Nephron progenitor cell (in vitro differentiated cells): ENCODE data around the gene PSG6.
"Not testable (repeated sequence)": the region's sequence is repeated elsewhere in the genome, so short reads cannot be mapped to it uniquely, and the experiment has no call there.

Source experiments
- DNase-seq: peaks from one replicate; pipeline ENCODE4 v3.0.0; 2021
- H3K27ac Mint-ChIP-seq: 2 replicates; pipeline ENCODE4 v1.8.0; 2021; ENCODE audit warnings: mild to moderate bottlenecking, moderate library complexity, mixed read lengths
- H3K27me3 Mint-ChIP-seq: 2 replicates; pipeline ENCODE4 v1.8.0; 2021; ENCODE audit warnings: mild to moderate bottlenecking, low read depth, mixed read lengths; ENCODE audit not compliant: poor library complexity
- H3K36me3 Mint-ChIP-seq: 2 replicates; pipeline ENCODE4 v1.8.0; 2021; ENCODE audit warnings: low read depth, mixed read lengths
- H3K4me1 Mint-ChIP-seq: 2 replicates; pipeline ENCODE4 v1.8.0; 2021; ENCODE audit warnings: mixed read lengths
- H3K4me3 Mint-ChIP-seq: 2 replicates; pipeline ENCODE4 v1.8.0; 2021; ENCODE audit warnings: mild to moderate bottlenecking, moderate library complexity, mixed read lengths
- H3K9me3 Mint-ChIP-seq: 2 replicates; pipeline ENCODE4 v1.8.0; 2021; ENCODE audit warnings: mild to moderate bottlenecking, moderate library complexity, mixed read lengths
- CTCF ChIP-seq: fragments of 200-600 bp; sonication (generic); IDR thresholded peaks from 2 replicates; pipeline ENCODE4 v1.5.0; 2021; ENCODE audit warnings: antibody characterized with exemption

PSG6 gene

GRCh38 chr19:42900561-42900960 lies 17.1 kb downstream of the PSG6 start:
- not testable (repeated sequence) for H3K4me3 Mint-ChIP-seq, H3K27ac Mint-ChIP-seq, H3K4me1 Mint-ChIP-seq, H3K36me3 Mint-ChIP-seq, H3K27me3 Mint-ChIP-seq, DNase-seq
- H3K9me3 Mint-ChIP-seq = peaks cover 86% of the 10 kb centered on the region

GRCh38 chr19:42899674-42900073 lies 18.0 kb downstream of the PSG6 start:
- H3K4me3 Mint-ChIP-seq, H3K36me3 Mint-ChIP-seq, H3K4me1 Mint-ChIP-seq, DNase-seq, H3K27me3 Mint-ChIP-seq, H3K27ac Mint-ChIP-seq: not testable (repeated sequence)
- H3K9me3 Mint-ChIP-seq = peaks cover 84% of the 10 kb centered on the region

GRCh38 chr19:42899110-42899509 lies 18.6 kb downstream of the PSG6 start:
- DNase-seq, H3K4me1 Mint-ChIP-seq, H3K4me3 Mint-ChIP-seq, H3K27ac Mint-ChIP-seq, H3K27me3 Mint-ChIP-seq, H3K36me3 Mint-ChIP-seq: not testable (repeated sequence)
- peaks cover 85% of the 10 kb centered on the region for H3K9me3 Mint-ChIP-seq

- H3K9me3 Mint-ChIP-seq = peaks cover 82% of the 10 kb centered on the region
- not testable (repeated sequence) for H3K4me1 Mint-ChIP-seq, H3K27ac Mint-ChIP-seq, H3K36me3 Mint-ChIP-seq, H3K4me3 Mint-ChIP-seq, H3K27me3 Mint-ChIP-seq, DNase-seq
Observed at GRCh38 chr19:42898656-42899055, 19.0 kb downstream of the PSG6 start.

- DNase-seq, H3K4me3 Mint-ChIP-seq, H3K36me3 Mint-ChIP-seq, H3K27ac Mint-ChIP-seq, H3K27me3 Mint-ChIP-seq, H3K4me1 Mint-ChIP-seq: not testable (repeated sequence)
- peaks cover 84% of the 10 kb centered on the region for H3K9me3 Mint-ChIP-seq
Observed at GRCh38 chr19:42897729-42898128, 20.0 kb downstream of the PSG6 start.

GRCh38 chr19:42890446-42890845 lies 27.2 kb downstream of the PSG6 start:
- H3K27ac Mint-ChIP-seq, H3K36me3 Mint-ChIP-seq, H3K4me3 Mint-ChIP-seq, DNase-seq, H3K27me3 Mint-ChIP-seq, H3K4me1 Mint-ChIP-seq: not testable (repeated sequence)
- peaks cover 81% of the 10 kb centered on the region for H3K9me3 Mint-ChIP-seq

- H3K36me3 Mint-ChIP-seq, H3K27ac Mint-ChIP-seq, H3K4me1 Mint-ChIP-seq, H3K27me3 Mint-ChIP-seq, H3K4me3 Mint-ChIP-seq, DNase-seq: not testable (repeated sequence)
- H3K9me3 Mint-ChIP-seq = peaks cover 87% of the 10 kb centered on the region
Observed at GRCh38 chr19:42887876-42888445, 29.7 kb downstream of the PSG6 start.

- H3K27ac Mint-ChIP-seq, H3K4me3 Mint-ChIP-seq, H3K4me1 Mint-ChIP-seq, H3K36me3 Mint-ChIP-seq, DNase-seq, H3K27me3 Mint-ChIP-seq: not testable (repeated sequence)
- H3K9me3 Mint-ChIP-seq = peaks cover 93% of the 10 kb centered on the region
Observed at GRCh38 chr19:42882730-42883129, 35.0 kb downstream of the PSG6 start.

GRCh38 chr19:42882010-42882409 lies 35.7 kb downstream of the PSG6 start:
- not testable (repeated sequence) for DNase-seq, H3K4me1 Mint-ChIP-seq, H3K4me3 Mint-ChIP-seq, H3K27me3 Mint-ChIP-seq, H3K36me3 Mint-ChIP-seq, H3K27ac Mint-ChIP-seq
- peaks cover 91% of the 10 kb centered on the region for H3K9me3 Mint-ChIP-seq

- H3K9me3 Mint-ChIP-seq = peaks cover 91% of the 10 kb centered on the region
- H3K4me3 Mint-ChIP-seq, H3K4me1 Mint-ChIP-seq, H3K27ac Mint-ChIP-seq, H3K27me3 Mint-ChIP-seq, DNase-seq, H3K36me3 Mint-ChIP-seq: not testable (repeated sequence)
Observed at GRCh38 chr19:42881279-42881678, 36.4 kb downstream of the PSG6 start.

- H3K9me3 Mint-ChIP-seq = peaks cover 91% of the 10 kb centered on the region
- not testable (repeated sequence) for H3K36me3 Mint-ChIP-seq, DNase-seq, H3K4me1 Mint-ChIP-seq, H3K27me3 Mint-ChIP-seq, H3K4me3 Mint-ChIP-seq, H3K27ac Mint-ChIP-seq
Observed at GRCh38 chr19:42880621-42881020, 37.1 kb downstream of the PSG6 start.

- Mint-ChIP-seq H3K9me3 (peaks cover 90% of the 10 kb centered on the region), H3K36me3 (no peaks in the 10 kb centered on the region), H3K4me1 (no peaks in the 10 kb centered on the region), H3K27ac (no peak within 1 kb of the TSS), H3K4me3 (no peak within 1 kb of the TSS), H3K27me3 (peaks cover 2% of the 10 kb centered on the region)
- no peak for TF ChIP-seq CTCF
- no peak for DNase-seq
Observed at GRCh38 chr19:42879613-42880012, 38.1 kb downstream of the PSG6 start, which contains the start of gene PSG1. TSS of gene PSG1 (minus strand) at chr19:42879713. CDS start at chr19:42879581, 132 bp downstream.

- not testable (repeated sequence) for DNase-seq, H3K27ac Mint-ChIP-seq, H3K4me3 Mint-ChIP-seq, H3K36me3 Mint-ChIP-seq, H3K4me1 Mint-ChIP-seq, H3K27me3 Mint-ChIP-seq
- peaks cover 93% of the 10 kb centered on the region for H3K9me3 Mint-ChIP-seq
Observed at GRCh38 chr19:42876596-42876995, 41.1 kb downstream of the PSG6 start.

- not testable (repeated sequence) for H3K4me3 Mint-ChIP-seq, H3K27me3 Mint-ChIP-seq, H3K36me3 Mint-ChIP-seq, H3K4me1 Mint-ChIP-seq, DNase-seq, H3K27ac Mint-ChIP-seq
- H3K9me3 Mint-ChIP-seq = peaks cover 93% of the 10 kb centered on the region
Observed at GRCh38 chr19:42875881-42876280, 41.8 kb downstream of the PSG6 start.
